NCI-H446 treated with DMSO at 0.1 percent for 48 hours (cell line): Measurements from ENCODE around the gene SFT2D1.

Source experiments
- DNase-seq: peaks from one replicate; lab custom pipeline; 2025; lab: John Stamatoyannopoulos, UW

Gene SFT2D1

DNA sequence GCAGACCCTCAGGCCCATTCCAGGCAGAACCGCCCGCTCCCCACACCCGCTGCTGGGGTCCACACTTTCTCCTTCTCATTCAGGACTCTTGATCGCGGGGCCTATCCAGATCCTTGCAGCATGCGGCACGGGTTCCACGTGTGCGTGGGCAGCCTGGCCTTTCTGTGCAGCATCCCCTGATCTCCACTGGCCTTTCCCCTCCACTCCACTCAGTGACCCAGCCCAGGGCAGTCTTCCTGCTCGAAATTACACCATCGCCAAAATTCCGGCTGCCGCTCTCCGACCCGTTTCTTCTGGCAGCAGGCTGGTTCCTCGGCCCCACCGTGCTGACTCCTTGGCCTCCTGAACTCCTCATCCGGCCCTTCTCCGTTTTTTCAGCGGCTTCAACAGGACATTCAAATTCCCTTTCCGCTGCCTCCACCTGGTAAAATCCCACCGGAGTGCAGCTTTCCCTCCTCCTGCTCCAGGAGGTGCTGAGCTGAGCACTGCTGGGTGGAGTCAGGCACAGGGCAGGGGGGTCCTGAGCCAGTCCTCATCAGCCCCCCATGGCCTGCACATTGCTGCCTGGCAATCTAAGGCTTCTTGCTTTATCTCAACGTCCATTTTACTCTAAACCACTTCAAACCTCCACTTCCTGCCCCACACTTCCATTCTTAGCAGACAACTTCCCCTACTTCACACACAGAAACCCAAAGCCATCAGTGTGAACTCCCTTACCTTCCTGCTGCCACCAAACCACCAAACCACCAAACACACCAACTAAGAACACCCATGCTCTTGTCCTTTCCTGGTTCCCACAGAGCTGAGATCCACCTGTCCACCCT is 9.0 kb downstream of the SFT2D1 start:
- DNase-seq, result no peak

DNA sequence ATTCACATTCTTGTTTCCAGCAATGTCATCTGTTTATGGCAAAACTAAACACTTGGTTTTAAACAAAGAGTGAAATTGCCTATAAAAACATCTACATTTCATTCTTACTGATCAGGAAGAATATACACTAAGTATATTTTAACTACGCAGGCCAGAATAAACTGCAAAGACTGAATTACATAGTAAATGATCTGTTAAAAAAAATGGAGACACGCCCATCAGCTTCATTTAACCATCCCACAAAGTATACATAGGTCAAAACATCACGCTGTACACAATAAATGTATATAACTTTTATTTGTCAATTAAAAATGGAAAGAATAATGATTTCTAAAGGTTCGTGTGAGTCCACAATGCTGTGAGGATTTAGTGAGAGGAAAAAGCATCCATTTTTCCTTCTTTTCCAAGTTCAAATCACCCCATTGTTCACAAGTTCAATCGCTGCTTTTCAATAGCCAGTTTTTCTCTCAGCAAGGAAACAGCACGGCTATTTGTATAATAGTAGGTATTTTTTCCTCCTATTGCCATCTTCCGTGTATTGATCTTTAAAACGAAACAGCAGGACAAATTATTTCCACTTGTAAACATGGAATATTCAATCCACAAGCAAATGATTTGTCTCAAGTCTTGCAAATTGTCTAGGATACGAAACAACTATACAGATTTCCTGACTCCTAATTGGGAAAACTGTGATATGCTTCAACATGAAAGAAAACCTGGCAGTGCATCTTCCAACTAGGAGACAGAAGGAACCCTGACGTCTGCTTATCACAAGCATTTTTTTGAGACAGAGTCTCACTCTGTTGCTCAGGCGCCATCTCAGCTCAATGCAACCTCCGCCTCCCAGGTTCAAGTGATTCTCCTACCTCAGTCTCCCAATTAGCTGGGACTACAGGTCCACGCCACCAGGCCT is 10.6 kb downstream of the SFT2D1 start:
- no peak for DNase-seq

DNA sequence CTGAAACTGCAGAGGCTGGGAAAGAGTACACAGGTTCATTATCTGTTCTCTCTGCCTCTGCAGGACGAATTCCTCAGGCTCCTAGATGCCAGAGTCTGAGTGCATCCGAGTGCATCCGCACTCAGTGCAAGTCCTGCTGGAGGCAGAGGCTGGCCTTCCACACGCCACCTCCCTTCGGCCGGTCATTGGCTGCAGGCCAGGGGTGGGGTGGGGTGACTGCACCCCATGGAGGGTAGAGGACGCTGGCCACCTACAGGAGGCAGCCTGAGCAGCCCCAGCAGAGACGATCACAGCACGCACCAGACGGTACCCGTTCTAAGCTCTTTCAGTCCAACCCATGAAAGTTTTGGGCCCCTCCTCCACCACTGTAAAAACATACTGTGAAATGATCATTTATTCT is 11.7 kb downstream of the SFT2D1 start:
- no peak for DNase-seq

DNA sequence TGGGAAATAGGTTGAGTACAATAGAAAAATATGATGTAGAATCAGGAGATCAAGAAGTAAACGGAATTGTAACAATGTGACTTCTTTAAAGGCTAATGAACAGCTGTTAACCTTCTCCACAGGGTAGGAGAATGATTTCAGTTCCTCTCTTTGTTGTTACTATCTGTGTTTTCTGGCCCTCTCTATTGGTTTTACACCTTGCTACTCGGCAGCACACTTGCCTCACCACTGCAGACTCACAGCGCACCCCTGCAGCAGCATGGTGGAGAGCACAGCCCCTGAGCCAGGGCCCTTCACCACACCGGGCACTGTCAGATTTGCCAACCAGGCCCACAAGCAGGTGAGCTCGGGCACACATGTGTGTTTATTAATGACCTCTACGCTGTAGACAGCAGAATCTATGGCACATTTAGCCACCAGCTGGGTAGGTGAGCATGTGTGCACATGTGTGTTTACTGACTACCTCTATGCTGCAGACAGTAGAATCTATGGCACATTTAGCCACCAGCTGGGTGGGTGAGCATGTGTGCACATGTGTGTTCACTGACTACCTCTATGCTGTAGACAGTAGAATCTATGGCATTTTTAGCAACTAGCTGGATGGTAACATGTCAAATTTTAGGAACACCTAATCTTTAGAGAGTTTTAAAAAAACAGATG is 16.8 kb downstream of the SFT2D1 start:
- DNase-seq, result no peak

DNA sequence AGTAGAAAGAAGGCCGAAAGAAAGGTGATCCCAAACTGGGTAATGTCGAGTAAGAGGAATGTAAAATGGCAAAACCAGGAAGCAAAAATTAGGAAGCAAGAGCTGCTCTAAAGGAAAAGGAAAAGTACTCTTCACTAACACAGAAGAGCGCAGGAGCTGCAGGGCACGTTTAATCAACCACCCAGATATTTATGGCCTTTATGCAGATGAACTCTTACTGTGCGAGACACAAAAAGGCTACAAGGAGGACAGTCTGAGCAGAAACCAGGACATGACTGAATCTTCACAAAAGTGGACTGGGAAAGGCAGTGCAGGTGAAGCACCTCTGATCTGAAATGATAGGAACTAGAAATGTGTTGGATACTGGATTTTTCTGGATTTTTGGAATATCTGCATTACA is 18.9 kb downstream of the SFT2D1 start:
- DNase-seq, result no peak

DNA sequence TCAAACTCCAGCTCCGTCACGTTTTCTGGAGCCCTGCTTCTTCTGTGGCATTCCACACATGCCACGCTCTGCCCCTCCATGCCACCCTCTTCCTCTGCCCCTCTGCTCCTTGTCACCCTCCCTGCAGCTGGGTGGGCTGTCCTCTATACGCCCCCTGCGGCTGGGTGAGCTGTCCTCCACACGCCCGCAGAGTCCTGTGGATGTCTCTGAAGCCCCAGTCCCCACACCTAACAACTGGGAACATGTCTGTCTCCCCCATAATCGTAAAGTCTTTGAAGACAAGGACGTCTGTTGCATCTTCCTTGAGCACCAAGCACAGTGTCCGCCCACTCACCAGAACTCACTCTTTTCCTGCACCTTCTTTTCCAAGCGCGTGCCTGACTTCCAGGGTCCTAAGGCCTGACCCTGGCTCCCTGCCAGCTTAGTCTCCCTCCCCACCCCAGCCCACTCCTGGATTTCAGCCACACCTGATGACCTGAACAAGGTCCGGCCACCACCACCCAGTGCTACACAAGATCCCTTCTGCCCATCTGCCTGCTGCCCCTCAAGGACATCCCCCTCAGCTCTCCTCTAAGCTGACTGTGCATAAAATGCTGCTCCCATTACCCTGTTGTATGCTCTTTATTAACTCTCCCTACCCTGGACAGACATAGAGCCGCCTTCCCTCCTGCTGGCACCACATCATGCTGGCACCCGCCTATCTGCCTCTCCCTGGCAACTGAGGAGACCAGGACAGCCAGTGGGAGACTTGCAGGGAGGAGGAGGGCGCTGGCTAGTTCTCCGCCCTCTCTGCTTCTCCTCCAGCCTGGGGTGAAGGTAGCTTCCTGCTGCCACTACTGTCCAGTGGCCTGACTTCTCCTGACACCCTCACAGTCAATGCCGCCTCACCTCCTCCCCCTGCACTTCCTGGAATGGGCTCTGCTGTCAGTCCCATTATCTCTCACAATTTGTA is 23.4 kb downstream of the SFT2D1 start:
- DNase-seq, result no peak

DNA sequence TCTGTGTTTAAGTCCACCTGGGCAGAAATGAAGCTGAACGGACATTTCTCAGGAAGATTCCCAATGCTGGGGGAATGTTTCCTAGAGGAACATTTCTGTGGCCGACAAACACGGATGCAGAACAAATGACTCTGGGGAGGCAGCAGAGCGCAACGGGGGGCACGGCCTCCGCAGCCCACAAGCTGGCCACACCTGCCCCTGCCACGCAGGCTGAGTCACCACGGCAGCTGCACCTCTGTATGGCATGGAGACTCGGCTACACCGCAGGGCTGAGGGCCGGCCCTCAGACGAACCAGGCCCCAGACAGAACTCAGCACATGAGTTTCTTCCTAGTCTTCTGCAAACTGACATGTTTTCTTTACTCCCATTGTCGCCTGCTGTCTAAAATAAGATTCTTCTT is 24.1 kb downstream of the SFT2D1 start:
- no peak for DNase-seq

DNA sequence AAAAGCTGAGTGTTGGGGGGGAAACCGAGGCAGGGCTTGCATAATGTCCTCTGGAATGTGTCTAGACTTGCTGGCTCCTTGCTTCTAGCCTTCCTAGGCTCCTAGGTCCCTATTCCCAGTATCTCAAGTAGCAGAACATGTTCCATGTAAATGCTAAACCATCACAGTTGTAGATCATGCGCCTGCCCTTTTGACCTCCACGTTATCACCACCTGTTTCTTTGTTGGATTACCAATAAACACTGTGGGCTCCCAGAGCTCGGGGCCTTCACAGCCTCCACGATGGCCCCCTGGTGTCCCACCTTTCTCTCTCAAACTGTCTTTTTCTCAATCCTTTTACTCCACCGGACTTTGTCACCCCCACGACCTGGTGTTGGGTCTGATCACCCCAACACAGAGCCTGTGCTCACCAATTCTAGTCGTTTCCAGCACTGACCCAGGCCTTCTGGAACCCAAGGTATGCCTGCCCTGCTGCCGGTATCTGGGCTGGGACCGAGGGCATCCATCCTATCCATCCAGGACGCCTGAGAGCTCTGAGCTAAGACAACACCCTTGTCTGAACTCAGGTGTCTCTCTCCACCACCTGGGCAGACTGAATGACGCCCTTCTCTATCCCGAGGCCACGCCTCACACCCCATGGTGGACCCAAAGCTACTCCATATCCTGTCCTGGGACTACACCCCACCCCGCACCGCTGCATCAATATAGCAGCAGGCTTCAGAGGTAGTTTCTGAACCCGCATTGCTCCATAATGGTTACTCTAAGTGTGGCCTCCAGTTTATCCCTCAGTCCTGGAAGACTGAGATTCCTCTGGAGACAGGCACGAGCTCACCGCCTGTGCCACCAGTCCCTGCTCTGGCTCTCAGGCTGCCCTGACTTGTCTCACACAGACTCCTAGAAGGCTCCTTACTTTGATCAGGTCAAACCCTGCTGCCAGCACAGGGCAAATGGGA is 24.8 kb downstream of the SFT2D1 start:
- no peak for DNase-seq

DNA sequence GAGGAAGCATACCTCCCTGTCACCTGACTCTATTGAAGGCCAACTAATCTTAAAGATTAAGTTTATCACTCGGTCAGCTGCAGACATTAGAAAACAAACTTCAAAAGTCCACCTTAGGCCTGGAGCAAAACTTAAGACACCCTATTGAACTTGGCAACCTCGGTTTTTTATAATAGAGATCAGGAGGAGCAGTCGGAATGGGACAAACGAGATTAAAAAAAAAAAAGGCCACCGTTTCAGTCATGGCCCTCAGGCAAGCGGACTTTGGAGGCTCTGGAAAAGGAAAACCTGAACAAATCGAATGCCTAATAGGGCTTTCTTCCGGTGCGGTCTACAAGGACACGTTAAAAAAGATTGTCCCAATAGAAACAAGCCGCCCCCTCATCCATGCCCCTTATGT is 26.9 kb downstream of the SFT2D1 start:
- DNase-seq, result no peak

DNA sequence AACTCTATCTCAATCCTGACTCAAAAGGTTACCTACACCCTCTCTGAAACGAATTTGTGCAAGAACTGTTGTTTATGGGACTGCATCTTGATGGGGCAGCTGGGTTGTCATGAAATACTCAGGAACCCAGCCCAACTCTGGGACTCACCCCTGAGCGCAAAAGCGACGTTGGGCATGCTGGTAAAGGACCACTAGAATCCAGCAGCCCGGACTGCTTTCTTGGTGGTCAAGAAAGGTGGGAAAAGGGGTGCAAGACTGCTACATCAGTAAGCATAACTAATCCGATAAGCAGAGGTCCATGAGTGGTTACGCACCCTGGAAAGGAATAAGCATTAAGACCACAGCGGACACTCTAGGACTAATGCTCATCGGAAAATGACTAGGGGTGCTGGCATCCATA is 27.9 kb downstream of the SFT2D1 start:
- no peak for DNase-seq

DNA sequence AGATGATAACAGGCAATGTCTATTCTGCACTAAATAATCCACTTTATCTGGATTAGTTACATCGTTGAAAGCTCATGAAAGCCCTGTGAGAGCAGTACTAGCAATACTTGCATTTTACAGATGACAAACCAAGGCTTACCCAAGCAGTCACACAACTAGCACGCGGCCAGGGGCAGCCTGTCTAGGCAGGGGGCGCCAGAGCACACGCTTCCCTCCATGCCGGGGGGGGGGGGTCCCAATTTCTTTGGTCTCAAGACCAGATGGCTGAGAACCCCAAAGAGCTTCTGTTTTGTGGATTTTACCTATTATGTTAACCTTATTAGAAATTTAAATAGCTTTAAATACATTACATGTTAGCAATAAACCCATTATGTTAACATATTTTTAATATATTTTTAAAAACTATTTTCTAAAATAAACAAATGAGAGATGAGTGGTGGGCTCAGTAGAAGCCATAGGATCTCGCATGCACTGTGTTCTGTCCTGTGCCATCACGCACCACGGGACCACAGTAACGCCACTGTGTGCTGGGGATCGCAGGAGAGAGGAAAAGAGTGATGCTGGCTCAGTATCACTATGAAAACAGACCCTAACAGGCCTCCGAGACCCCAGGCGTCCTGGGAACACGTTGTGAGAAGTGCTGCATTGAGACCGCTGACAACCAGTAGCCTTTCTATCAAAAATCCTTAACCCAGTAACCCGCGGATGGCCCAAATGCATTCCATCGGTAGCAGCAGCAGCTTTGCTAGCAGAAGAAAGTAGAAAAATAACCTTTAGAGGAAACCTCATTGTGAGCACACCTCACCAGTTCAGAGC is 28.9 kb downstream of the SFT2D1 start:
- no peak for DNase-seq

DNA sequence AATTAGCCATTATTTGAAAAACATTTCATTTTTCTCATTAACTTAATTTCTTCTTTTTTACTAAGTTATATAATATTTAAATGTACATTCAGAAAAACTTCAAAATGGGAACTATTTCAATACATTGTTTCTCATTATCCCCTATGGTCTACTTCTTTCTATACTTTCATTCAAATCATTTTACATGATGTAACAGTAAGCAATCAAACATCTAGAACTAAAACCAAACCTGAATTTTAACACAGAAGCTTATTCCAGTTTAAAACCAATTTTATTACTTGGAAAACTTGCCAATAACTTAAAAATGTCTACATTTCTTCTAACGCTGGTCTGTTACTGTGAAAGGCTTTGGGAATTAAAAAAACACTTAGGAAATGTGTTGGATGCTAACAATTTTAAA is 29.5 kb downstream of the SFT2D1 start:
- no peak for DNase-seq

DNA sequence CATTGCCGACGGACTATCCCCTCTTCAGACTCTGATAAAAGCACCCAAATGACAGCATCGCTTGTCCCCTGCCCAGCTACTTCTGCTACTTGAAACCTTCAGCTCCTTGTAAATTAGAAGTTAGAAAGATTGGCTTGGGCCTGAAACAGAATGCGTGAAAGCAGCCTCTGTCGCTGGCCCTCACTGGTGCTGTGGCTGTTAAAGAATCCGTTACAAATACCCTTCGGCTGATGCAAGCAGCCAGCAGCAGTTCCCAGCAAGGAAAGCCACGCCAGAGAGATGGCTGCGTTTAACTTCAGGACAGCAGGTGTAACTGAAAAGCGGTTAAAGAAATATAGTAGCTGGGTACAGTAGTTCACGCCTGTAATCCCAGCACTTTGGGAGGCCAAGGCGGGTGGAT is 31.7 kb downstream of the SFT2D1 start:
- no peak for DNase-seq

DNA sequence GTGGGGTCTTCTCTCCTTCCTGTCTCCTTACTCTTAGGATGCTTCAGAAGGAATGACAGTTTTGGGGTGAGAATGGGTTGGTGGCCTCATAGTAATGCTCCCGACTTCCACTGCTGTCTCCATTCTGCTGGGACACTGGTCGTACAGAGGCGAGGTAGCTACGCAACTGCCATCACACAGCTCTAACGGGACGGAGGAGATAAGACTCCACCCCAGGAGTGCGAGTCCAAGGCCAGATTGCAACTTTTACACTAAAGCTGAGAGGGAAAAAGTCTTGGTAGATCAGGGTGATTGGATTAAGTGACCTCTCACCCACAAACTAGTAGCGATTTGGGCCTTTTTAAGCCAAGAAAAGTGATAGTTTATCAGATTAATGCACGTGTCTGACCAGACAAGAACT is 32.4 kb downstream of the SFT2D1 start:
- no peak for DNase-seq

DNA sequence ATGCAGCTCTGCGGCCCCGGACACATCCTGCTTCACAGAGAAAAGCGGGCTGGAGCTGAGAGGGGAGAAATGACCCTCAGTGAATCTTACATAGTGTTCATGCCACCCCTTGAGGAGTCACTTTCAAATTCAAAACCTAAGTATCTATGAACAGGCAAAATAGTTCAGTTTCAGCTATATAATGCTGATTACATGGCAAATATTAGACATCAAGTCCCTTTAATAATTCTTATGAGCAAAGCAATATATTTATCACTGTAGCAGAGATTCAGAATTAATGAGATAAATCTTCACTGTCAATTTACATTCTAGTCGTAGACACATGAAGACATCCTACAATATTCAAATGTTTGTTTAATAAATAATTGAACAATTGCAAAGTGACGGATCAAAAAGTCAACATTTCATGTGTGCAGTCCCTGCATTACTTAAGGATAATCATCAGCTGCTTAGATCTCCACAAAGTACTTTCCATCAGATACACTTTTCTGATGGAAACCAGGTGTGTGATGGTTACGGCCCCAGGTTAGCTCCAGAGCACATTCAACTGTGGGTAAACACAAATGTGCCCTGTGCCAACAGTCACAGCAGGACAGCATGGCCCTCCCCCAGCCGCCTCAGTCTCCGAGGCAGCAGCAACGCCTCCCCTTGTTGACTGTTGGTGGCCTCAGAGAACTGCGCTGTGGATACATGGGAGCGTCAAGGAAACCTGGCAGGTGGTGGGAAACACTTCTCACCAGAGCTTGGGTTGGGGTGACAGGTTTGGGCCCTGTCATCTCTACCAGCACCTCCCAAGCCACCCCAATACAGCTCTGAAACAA is 33.4 kb downstream of the SFT2D1 start:
- no peak for DNase-seq

DNA sequence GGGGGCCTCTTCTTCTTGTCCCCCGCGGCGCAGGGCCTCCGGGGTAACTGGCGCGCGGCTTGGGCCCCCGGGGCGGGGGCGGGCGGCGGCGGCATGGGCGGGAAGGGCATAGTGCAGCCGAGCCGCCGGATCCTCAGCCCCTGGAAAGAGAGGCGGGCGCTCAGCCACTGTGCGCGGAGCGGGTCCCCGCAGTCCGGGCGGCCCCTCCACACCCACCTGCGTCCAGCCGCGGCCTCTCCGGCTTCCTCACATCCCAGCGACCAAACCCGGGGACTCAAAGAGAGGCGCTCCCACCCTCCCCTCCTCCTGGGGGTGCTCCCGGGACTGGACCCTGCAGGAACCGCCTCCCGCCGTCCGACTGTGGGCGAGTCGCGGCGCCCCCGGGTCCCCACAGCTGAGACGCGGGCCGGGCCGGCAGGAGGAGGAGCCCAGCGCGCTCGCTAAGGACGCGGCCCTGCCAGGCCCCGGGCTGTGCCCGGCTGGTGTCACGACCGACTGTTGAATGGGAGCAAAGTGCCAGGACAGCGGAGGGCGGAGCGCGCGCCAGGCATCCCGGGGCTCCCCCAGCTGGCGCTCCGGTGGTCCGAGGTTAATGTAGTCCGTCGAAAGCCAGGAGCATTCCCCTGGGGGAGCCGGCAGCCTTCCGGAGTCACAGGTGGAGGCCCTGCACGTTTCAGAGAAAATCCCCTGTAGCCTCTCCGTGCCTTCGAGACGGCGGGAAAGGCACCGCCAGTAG is 34.1 kb downstream of the SFT2D1 start, which contains the start of gene PRR18:
Gene PRR18 (minus strand): TSS at position 360 of the 736 bp plus-strand sequence. CDS start 250 bp downstream, at position 110.
- DNase-seq, result no peak
